Tibial nerve (tissue), 4 donors: Measurements from ENCODE around the gene SPATA13.

Experiments used
- EP300 ChIP-seq, 2 donors: sonication (generic); formaldehyde crosslinking; IDR thresholded peaks; one replicate each; pipeline ENCODE4 v1.6.1; 2017; ENCODE audit warnings: antibody characterized with exemption in 2 of 2, mild to moderate bottlenecking in 1 of 2
- POLR2A ChIP-seq, 2 donors: fragments of 450-650 bp; IDR thresholded peaks; one replicate each; pipeline ENCODE4 v1.6.1; 2017; ENCODE audit warnings: antibody characterized with exemption in 2 of 2, mild to moderate bottlenecking in 2 of 2, moderate library complexity in 2 of 2
- TF ChIP-seq, protein P1 (sequence below), 5 experiments: fragments of 200-600 bp in 3 of 5; fragments of 450-650 bp in 2 of 5; sonication (generic) in 3 of 5; IDR thresholded peaks; one replicate each; pipeline ENCODE4 v1.5.1; 2016 to 2019; ENCODE audit warnings: antibody characterized with exemption in 5 of 5, mild to moderate bottlenecking in 3 of 5, moderate library complexity in 2 of 5

DNA sequence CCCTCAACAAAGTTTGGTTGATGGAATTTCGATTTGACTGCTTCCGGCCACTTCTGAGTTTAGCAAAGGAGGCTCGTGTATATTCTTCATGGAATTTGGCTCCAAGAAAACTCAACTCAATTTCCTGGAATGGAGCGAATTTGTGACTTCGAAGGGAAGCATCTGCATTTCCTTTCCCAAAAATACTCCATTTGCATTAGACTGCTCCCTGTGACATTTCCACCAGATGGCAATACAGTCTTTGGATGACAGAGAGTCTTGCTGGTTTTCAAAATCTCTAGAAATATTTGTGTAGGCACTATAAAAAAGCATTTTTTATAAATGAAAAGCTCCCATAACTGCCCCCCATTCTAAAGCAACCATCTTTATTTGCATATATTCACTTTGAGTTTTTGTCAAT, 152.9 kb downstream of the SPATA13 start:
- TF ChIP-seq, protein P1, sequence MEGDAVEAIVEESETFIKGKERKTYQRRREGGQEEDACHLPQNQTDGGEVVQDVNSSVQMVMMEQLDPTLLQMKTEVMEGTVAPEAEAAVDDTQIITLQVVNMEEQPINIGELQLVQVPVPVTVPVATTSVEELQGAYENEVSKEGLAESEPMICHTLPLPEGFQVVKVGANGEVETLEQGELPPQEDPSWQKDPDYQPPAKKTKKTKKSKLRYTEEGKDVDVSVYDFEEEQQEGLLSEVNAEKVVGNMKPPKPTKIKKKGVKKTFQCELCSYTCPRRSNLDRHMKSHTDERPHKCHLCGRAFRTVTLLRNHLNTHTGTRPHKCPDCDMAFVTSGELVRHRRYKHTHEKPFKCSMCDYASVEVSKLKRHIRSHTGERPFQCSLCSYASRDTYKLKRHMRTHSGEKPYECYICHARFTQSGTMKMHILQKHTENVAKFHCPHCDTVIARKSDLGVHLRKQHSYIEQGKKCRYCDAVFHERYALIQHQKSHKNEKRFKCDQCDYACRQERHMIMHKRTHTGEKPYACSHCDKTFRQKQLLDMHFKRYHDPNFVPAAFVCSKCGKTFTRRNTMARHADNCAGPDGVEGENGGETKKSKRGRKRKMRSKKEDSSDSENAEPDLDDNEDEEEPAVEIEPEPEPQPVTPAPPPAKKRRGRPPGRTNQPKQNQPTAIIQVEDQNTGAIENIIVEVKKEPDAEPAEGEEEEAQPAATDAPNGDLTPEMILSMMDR (IDR thresholded peaks at IDR 0.05) = peak in 3 of 5 experiments; percentile 15 to 29 (median 23)
- TF ChIP-seq EP300 (IDR thresholded peaks at IDR 0.05) = no peak
- no peak for TF ChIP-seq POLR2A (IDR thresholded peaks at IDR 0.05)
